Measurements from ENCODE around the gene MAP2K7.

MAP2K7 gene

DNA sequence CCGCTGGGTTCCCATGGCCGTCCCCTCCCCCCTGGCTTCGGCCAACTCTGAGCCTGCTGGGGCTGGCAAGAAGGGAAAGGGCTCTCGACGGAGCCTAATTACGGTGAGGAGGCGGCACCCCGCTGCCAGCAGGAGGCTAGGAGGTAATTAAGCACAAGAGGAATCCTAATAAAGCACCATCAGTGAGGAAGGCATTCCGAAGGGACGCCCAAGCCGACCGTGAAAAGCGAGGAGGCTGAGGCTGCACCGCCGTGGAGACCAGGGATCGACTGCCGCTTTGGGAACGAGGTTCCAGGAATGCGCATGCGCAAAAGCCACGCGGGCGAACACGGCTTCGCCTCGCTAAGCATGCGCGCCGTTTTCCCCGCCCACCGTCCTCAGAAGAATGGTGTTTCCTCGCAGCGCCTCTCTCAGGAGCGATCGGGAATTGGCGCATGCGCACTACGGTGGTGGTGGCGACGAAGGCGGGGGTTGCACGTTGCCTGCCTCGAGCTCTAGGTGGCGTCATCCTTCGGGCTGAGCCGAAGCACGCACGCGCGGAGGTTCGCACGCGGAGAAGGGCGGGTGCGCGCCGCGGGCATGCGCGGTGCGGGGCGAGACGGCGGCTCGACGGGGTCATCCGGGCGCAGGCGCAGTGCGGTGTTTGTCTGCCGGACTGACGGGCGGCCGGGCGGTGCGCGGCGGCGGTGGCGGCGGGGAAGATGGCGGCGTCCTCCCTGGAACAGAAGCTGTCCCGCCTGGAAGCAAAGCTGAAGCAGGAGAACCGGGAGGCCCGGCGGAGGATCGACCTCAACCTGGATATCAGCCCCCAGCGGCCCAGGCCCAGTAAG is at the start of gene MAP2K7:
Gene MAP2K7 (plus strand): TSS at position 634 of the 830 bp plus-strand sequence. CDS start 68 bp downstream, at position 702.
- Histone ChIP-seq H3K4me3 (ENCODE audit: low read depth, low read length) (peak within 1 kb of the TSS; percentile 90), H3K27ac (ENCODE audit: extremely low read depth, low read depth, low read length) (peak within 1 kb of the TSS; percentile 80), H3K4me1 (ENCODE audit: control insufficient read depth, insufficient read depth, low read length) (peaks cover 5% of the 10 kb centered on the region; the same call in 1 of the 2 replicates), H3K9me3 (ENCODE audit: control insufficient read depth, insufficient read depth, low read depth, low read length) (no peaks in the 10 kb centered on the region), H3K36me3 (ENCODE audit: control insufficient read depth in 2 of 2, insufficient read depth in 1 of 2, low read length in 2 of 2) (peaks cover 0 to 40% of the 10 kb centered on the region in 2 experiments; a peak in 1 of 3 replicates)
- CTCF ChIA-PET = interaction anchor here (0.6 to 1.5 kb wide), 14 partner anchors 12 to 376 kb away, joined by 3 to 12 read pairs (median 3); partner anchors contain the start of gene SNAPC2
- POLR2A ChIA-PET = interaction anchor here (0.6 to 1.9 kb wide), 20 partner anchors 9 to 324 kb away, joined by 3 to 25 read pairs (median 6); partner anchors contain the start of genes LRRC8E, PRR36, SNAPC2 and TGFBR3L
- no peak for TF ChIP-seq ZNF248 (tag by site-specific recombination; IDR thresholded peaks at IDR 0.05)
- TF ChIP-seq BCL11B (tag by site-specific recombination; IDR thresholded peaks at IDR 0.05; ENCODE audit: low read depth) = no peak
- TF ChIP-seq SCRT2 (tag by site-specific recombination; IDR thresholded peaks at IDR 0.05) = no peak
- no peak for TF ChIP-seq MYNN (tag by site-specific recombination; IDR thresholded peaks at IDR 0.05; ENCODE audit: borderline replicate concordance)
- no peak for TF ChIP-seq ZBTB1 (tag by site-specific recombination; IDR thresholded peaks at IDR 0.05)
- TF ChIP-seq ZBTB8A (tag by site-specific recombination; IDR thresholded peaks at IDR 0.05) = no peak
- peak; percentile 33; the same call in 1 of the 2 replicates for TF ChIP-seq KLF8 (tag by site-specific recombination; IDR thresholded peaks at IDR 0.05)
- 0 out of 2 replicates have a peak, but pooled peaks have one; percentile 15 for TF ChIP-seq ZNF600 (tag by site-specific recombination; IDR thresholded peaks at IDR 0.05)
- peak; percentile 34; the same call in 1 of the 2 replicates for TF ChIP-seq ZIC2 (tag by site-specific recombination; IDR thresholded peaks at IDR 0.05)
- no peak for TF ChIP-seq ZNF366 (tag by site-specific recombination; conservative IDR thresholded peaks at IDR 0.05)
- no peak for TF ChIP-seq ZFP41 (tag by site-specific recombination; IDR thresholded peaks at IDR 0.05; ENCODE audit: borderline replicate concordance)
- no peak for TF ChIP-seq ZNF157 (tag by site-specific recombination; IDR thresholded peaks at IDR 0.05)
- TF ChIP-seq ZNF548 (tag by site-specific recombination; IDR thresholded peaks at IDR 0.05) = no peak
- no peak for TF ChIP-seq ZNF843 (tag by site-specific recombination; IDR thresholded peaks at IDR 0.05)
- TF ChIP-seq KLF10 (tag by site-specific recombination; IDR thresholded peaks at IDR 0.05) = 0 out of 2 replicates have a peak, but pooled peaks have one; percentile 25
- TF ChIP-seq, protein P1, sequence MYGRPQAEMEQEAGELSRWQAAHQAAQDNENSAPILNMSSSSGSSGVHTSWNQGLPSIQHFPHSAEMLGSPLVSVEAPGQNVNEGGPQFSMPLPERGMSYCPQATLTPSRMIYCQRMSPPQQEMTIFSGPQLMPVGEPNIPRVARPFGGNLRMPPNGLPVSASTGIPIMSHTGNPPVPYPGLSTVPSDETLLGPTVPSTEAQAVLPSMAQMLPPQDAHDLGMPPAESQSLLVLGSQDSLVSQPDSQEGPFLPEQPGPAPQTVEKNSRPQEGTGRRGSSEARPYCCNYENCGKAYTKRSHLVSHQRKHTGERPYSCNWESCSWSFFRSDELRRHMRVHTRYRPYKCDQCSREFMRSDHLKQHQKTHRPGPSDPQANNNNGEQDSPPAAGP (tag by site-specific recombination; IDR thresholded peaks at IDR 0.05) = peak; percentile 73; the same call in 1 of the 2 replicates
- TF ChIP-seq ZNF701 (tag by site-specific recombination; IDR thresholded peaks at IDR 0.05) = no peak
- no peak for TF ChIP-seq ZNF549 (tag by site-specific recombination; IDR thresholded peaks at IDR 0.05)
- no peak for TF ChIP-seq ZNF514 (tag by site-specific recombination; IDR thresholded peaks at IDR 0.05)
- TF ChIP-seq ZNF133 (tag by site-specific recombination; IDR thresholded peaks at IDR 0.05) = no peak
- peak; percentile 95 for TF ChIP-seq ZBTB48 (tag by site-specific recombination; IDR thresholded peaks at IDR 0.05)
- TF ChIP-seq KLF9 (tag by site-specific recombination; IDR thresholded peaks at IDR 0.05; ENCODE audit: low read depth) = peak; percentile 27; the same call in 1 of the 2 replicates
- peak; percentile 9; the same call in 1 of the 2 replicates for TF ChIP-seq TRIM28 (IDR thresholded peaks at IDR 0.05; ENCODE audit: borderline replicate concordance, low read length)
- TF ChIP-seq, protein P2, sequence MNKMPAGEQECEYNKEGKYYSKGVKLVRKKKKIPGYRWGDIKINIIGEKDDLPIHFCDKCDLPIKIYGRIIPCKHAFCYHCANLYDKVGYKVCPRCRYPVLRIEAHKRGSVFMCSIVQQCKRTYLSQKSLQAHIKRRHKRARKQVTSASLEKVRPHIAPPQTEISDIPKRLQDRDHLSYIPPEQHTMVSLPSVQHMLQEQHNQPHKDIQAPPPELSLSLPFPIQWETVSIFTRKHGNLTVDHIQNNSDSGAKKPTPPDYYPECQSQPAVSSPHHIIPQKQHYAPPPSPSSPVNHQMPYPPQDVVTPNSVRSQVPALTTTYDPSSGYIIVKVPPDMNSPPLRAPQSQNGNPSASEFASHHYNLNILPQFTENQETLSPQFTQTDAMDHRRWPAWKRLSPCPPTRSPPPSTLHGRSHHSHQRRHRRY (tag by site-specific recombination; IDR thresholded peaks at IDR 0.05) = no peak
- TF ChIP-seq, protein P3, sequence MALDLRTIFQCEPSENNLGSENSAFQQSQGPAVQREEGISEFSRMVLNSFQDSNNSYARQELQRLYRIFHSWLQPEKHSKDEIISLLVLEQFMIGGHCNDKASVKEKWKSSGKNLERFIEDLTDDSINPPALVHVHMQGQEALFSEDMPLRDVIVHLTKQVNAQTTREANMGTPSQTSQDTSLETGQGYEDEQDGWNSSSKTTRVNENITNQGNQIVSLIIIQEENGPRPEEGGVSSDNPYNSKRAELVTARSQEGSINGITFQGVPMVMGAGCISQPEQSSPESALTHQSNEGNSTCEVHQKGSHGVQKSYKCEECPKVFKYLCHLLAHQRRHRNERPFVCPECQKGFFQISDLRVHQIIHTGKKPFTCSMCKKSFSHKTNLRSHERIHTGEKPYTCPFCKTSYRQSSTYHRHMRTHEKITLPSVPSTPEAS (tag by site-specific recombination; IDR thresholded peaks at IDR 0.05) = no peak
- TF ChIP-seq GFI1B (tag by site-specific recombination; IDR thresholded peaks at IDR 0.05) = no peak
- TF ChIP-seq ZSCAN30 (tag by site-specific recombination; IDR thresholded peaks at IDR 0.05) = peak; percentile 22; the same call in 1 of the 2 replicates
- TF ChIP-seq, protein P4, sequence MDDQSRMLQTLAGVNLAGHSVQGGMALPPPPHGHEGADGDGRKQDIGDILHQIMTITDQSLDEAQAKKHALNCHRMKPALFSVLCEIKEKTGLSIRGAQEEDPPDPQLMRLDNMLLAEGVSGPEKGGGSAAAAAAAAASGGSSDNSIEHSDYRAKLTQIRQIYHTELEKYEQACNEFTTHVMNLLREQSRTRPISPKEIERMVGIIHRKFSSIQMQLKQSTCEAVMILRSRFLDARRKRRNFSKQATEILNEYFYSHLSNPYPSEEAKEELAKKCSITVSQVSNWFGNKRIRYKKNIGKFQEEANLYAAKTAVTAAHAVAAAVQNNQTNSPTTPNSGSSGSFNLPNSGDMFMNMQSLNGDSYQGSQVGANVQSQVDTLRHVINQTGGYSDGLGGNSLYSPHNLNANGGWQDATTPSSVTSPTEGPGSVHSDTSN (CRISPR knock-in tag; IDR thresholded peaks at IDR 0.05) = no peak; the same call in none of the 2 replicates
- TF ChIP-seq ZNF416 (tag by site-specific recombination; IDR thresholded peaks at IDR 0.05) = no peak
- TF ChIP-seq, protein P5, sequence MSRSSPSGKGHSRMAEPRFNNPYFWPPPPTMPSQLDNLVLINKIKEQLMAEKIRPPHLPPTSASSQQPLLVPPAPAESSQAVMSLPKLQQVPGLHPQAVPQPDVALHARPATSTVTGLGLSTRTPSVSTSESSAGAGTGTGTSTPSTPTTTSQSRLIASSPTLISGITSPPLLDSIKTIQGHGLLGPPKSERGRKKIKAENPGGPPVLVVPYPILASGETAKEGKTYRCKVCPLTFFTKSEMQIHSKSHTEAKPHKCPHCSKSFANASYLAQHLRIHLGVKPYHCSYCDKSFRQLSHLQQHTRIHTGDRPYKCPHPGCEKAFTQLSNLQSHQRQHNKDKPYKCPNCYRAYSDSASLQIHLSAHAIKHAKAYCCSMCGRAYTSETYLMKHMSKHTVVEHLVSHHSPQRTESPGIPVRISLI (tag by site-specific recombination; IDR thresholded peaks at IDR 0.05) = no peak
- peak; percentile 82 for TF ChIP-seq SP7 (tag by site-specific recombination; IDR thresholded peaks at IDR 0.05)
- no peak for TF ChIP-seq ZNF354C (tag by site-specific recombination; IDR thresholded peaks at IDR 0.05; ENCODE audit: borderline replicate concordance, low read depth)
- TF ChIP-seq BCL11A (tag by site-specific recombination; IDR thresholded peaks at IDR 0.05; ENCODE audit: low read depth) = no peak
- TF ChIP-seq IKZF3 (tag by site-specific recombination; IDR thresholded peaks at IDR 0.05) = peak; percentile 79

Measured in HEK293 (cell line).